ENCODE measurements around the gene CADM3.

Gene CADM3

DNA sequence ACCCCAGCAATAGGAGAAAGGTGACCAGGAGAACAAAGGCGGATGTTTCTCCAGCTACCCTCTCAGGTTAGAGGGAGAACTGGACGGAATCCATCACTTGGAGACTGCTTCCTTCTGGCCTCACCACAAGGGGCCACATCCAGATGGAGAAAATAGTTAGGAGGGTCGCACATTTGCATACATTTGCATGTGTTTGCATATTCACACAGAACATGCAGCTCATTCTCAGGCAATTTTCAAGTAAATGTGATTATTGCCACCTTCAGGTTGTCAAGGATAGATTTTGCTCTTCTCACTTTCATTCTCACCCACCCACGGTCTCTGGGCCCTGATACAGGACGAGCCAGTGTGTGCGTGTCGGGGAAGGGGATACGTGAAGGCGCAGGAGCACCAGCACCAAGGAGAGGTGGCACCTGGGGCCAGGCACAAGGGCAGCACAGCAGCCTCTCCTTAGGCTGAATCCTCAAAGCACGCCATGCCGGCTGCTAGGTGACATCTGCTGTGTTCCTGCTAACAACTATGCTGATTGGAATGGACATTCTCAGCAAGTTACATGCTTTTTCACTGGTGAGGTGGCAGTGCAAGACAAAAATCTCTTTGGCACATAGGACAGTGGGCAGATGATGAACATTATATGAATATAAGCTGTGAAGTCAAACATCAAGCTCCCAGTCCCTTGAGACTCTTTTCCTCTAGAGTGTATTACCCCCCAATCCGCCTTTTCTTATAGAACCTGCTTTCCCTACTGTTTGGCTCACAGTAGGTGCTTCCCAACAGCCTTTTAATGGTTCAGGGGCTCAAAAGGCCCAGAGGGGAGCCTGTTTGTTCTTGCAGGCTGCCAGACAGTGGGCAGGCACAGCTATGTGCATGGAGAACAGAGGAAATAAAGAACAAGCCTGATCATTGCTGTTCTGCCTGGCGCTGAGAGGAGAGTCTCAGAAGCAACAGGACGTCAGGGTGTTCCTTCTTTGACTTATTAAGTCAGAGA lies 47.5 kb downstream of the CADM3 start:
- Histone ChIP-seq H2BK12ac (ENCODE audit: low read length in 2 of 2) (no peak overlapping the region), H3K27me3 (ENCODE audit: control insufficient read depth in 1 of 2, insufficient read depth in 1 of 2, low read length in 2 of 2) (peaks cover 17 to 46% of the 10 kb centered on the region in 2 experiments), H3K14ac (ENCODE audit: low read length in 2 of 2) (no peak overlapping the region), H4K91ac (ENCODE audit: low read length) (no peak overlapping the region), H2BK15ac (ENCODE audit: low read depth, poor library complexity, severe bottlenecking) (no peak overlapping the region), H2BK5ac (ENCODE audit: low read depth, low read length, poor library complexity, severe bottlenecking) (no peak overlapping the region), H3K4ac (ENCODE audit: low read depth in 1 of 2, low read length in 2 of 2) (no peak overlapping the region), H3K27ac (ENCODE audit: low read length, poor library complexity, severe bottlenecking) (no peak overlapping the region), H3K4me1 (ENCODE audit: control insufficient read depth, insufficient read depth, low read depth, low read length) (no peaks in the 10 kb centered on the region), H3K36me3 (ENCODE audit: control insufficient read depth in 1 of 2, insufficient read depth in 2 of 2, low read depth in 1 of 2, low read length in 2 of 2) (no peaks in the 10 kb centered on the region), H3K9me3 (ENCODE audit: control insufficient read depth, low read length) (no peaks in the 10 kb centered on the region), H3K79me1 (replicated peaks; ENCODE audit: low read length, poor library complexity, severe bottlenecking) (no peaks in the 10 kb centered on the region), H4K8ac (ENCODE audit: low read length) (no peak overlapping the region), H2AFZ (ENCODE audit: low read depth, low read length) (no peak overlapping the region), H3K4me3 (ENCODE audit: insufficient read depth in 1 of 2, low read depth in 1 of 2, low read length in 2 of 2) (no peak overlapping the region), H3K9ac (ENCODE audit: low read length) (no peak overlapping the region), H3K4me2 (ENCODE audit: low read length, poor library complexity, severe bottlenecking) (no peak overlapping the region), H2BK120ac (ENCODE audit: low read depth, low read length) (no peak overlapping the region), H2AK5ac (ENCODE audit: low read length, severe bottlenecking) (no peak overlapping the region), H3K18ac (ENCODE audit: low read depth in 1 of 2, low read length in 2 of 2) (no peak overlapping the region), H3K23ac (ENCODE audit: low read length in 2 of 2) (no peak overlapping the region)
- DNase-seq, result no peak
- WGBS, result 59% methylated on average over 14 of the region's 14 CpGs

DNA sequence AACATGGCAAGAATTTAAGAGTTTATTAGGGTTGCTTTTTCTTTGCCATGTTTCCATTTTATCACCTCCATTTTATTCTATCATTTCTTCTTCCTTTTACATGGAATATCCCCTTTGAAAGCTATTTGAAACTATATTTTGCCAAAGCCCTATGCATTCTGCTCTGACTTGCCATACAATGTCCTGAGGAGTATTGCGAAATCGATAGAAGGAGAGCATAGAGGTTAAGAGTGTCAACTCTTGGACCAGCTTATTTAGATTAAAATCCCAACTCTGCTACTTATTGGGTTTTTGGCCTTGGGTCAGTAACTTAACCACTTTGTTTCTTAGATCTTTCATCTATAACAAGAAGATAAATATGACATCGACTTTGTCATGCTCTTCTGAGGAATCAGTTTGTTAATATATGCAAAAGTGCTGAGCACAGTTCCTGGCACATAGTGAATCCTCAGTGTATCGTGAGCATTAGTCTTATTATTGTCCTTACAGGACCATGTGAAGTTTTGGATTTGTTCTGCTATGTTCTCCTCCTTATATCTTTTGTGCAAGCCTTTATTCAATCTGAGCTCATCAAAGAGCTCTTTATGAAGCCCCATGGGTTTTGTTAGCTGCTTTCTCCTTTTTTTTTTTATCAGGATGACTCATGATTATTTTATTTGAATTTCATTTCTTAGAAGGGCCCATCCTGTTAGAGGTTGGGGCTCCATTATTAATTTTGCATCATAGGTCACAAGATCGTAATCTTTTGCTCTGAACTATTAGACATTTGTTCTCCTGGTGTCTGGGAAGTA lies 50.9 kb downstream of the CADM3 start:
- no peak overlapping the region for H2BK120ac ChIP-seq (ENCODE audit: low read depth, low read length)
- H3K27ac ChIP-seq (ENCODE audit: low read length, poor library complexity, severe bottlenecking), result no peak overlapping the region
- peaks cover 12 to 20% of the 10 kb centered on the region in 2 experiments for H3K27me3 ChIP-seq (ENCODE audit: control insufficient read depth in 1 of 2, insufficient read depth in 1 of 2, low read length in 2 of 2)
- no peak overlapping the region for H3K9ac ChIP-seq (ENCODE audit: low read length)
- H3K18ac ChIP-seq (ENCODE audit: low read depth in 1 of 2, low read length in 2 of 2), result no peak overlapping the region
- H3K4me1 ChIP-seq (ENCODE audit: control insufficient read depth, insufficient read depth, low read depth, low read length), result no peaks in the 10 kb centered on the region
- no peak overlapping the region for H2BK15ac ChIP-seq (ENCODE audit: low read depth, poor library complexity, severe bottlenecking)
- H2BK5ac ChIP-seq (ENCODE audit: low read depth, low read length, poor library complexity, severe bottlenecking), result no peak overlapping the region
- DNase-seq, result no peak
- no peak overlapping the region for H3K4ac ChIP-seq (ENCODE audit: low read depth in 1 of 2, low read length in 2 of 2)
- H3K79me1 ChIP-seq (replicated peaks; ENCODE audit: low read length, poor library complexity, severe bottlenecking), result no peaks in the 10 kb centered on the region
- no peak overlapping the region for H2AK5ac ChIP-seq (ENCODE audit: low read length, severe bottlenecking)
- no peak overlapping the region for H3K23ac ChIP-seq (ENCODE audit: low read length in 2 of 2)
- H3K14ac ChIP-seq (ENCODE audit: low read length in 2 of 2), result no peak overlapping the region
- no peak overlapping the region for H2BK12ac ChIP-seq (ENCODE audit: low read length in 2 of 2)
- no peaks in the 10 kb centered on the region for H3K36me3 ChIP-seq (ENCODE audit: control insufficient read depth in 1 of 2, insufficient read depth in 2 of 2, low read depth in 1 of 2, low read length in 2 of 2)
- no peak overlapping the region for H3K4me3 ChIP-seq (ENCODE audit: insufficient read depth in 1 of 2, low read depth in 1 of 2, low read length in 2 of 2)
- H3K9me3 ChIP-seq (ENCODE audit: control insufficient read depth, low read length), result no peaks in the 10 kb centered on the region
- no peak overlapping the region for H3K4me2 ChIP-seq (ENCODE audit: low read length, poor library complexity, severe bottlenecking)
- no peak overlapping the region for H4K8ac ChIP-seq (ENCODE audit: low read length)
- H2AFZ ChIP-seq (ENCODE audit: low read depth, low read length), result no peak overlapping the region
- no peak overlapping the region for H4K91ac ChIP-seq (ENCODE audit: low read length)
- 83% methylated on average over 4 of the region's 5 CpGs for WGBS

DNA sequence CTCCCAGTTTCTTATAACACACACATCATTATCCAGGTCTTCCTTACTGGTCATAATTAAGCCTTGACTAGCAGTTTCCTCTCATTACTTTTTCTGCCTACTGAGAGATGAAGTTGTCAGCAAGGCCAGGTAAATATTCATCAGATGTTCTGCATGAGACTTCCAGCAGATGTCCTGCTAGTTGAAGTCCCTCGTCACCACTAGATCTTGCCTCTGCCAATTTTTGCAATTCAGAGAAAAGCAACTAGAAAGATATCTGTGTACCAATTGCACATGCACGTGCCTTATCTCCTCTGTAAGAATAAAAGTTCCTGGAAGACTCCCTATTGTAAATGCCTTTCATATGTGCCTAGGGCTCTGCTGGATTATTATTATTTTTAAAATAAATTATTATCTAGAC lies 51.6 kb downstream of the CADM3 start:
- Histone ChIP-seq H2BK15ac (ENCODE audit: low read depth, poor library complexity, severe bottlenecking) (no peak overlapping the region), H3K4me3 (ENCODE audit: insufficient read depth in 1 of 2, low read depth in 1 of 2, low read length in 2 of 2) (no peak overlapping the region), H3K4me1 (ENCODE audit: control insufficient read depth, insufficient read depth, low read depth, low read length) (no peaks in the 10 kb centered on the region), H3K79me1 (replicated peaks; ENCODE audit: low read length, poor library complexity, severe bottlenecking) (no peaks in the 10 kb centered on the region), H3K23ac (ENCODE audit: low read length in 2 of 2) (no peak overlapping the region), H4K91ac (ENCODE audit: low read length) (no peak overlapping the region), H3K4me2 (ENCODE audit: low read length, poor library complexity, severe bottlenecking) (no peak overlapping the region), H3K27me3 (ENCODE audit: control insufficient read depth in 1 of 2, insufficient read depth in 1 of 2, low read length in 2 of 2) (peaks cover 12 to 15% of the 10 kb centered on the region in 2 experiments), H2BK12ac (ENCODE audit: low read length in 2 of 2) (no peak overlapping the region), H3K9ac (ENCODE audit: low read length) (no peak overlapping the region), H3K9me3 (ENCODE audit: control insufficient read depth, low read length) (no peaks in the 10 kb centered on the region), H2AK5ac (ENCODE audit: low read length, severe bottlenecking) (no peak overlapping the region), H3K18ac (ENCODE audit: low read depth in 1 of 2, low read length in 2 of 2) (no peak overlapping the region), H3K36me3 (ENCODE audit: control insufficient read depth in 1 of 2, insufficient read depth in 2 of 2, low read depth in 1 of 2, low read length in 2 of 2) (no peaks in the 10 kb centered on the region), H3K4ac (ENCODE audit: low read depth in 1 of 2, low read length in 2 of 2) (no peak overlapping the region), H4K8ac (ENCODE audit: low read length) (no peak overlapping the region), H3K27ac (ENCODE audit: low read length, poor library complexity, severe bottlenecking) (no peak overlapping the region), H2BK5ac (ENCODE audit: low read depth, low read length, poor library complexity, severe bottlenecking) (no peak overlapping the region), H3K14ac (ENCODE audit: low read length in 2 of 2) (no peak overlapping the region), H2BK120ac (ENCODE audit: low read depth, low read length) (no peak overlapping the region), H2AFZ (ENCODE audit: low read depth, low read length) (no peak overlapping the region)
- DNase-seq, result no peak
- 80% methylated on average over 1 of the region's 2 CpGs for WGBS

DNA sequence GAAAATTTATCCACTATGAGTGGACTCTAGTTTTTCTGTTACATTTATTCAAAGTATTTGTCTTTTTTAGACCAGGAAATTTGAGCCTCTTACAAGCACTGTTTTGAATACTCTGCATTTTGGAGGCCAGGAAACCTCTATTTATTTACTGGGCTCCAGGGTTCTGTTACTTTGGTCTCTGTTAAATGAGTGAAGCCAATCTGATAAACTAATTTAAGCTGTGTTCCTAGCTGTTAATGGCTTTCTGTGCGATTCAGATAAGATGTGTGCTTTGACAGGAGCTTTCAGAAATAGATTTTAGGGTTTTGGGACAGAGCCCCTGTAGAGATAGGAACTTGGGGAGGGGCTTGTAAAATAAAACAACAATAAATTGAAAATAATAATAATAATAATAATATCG lies 57.1 kb downstream of the CADM3 start:
- no peaks in the 10 kb centered on the region for H3K79me1 ChIP-seq (replicated peaks; ENCODE audit: low read length, poor library complexity, severe bottlenecking)
- H3K9ac ChIP-seq (ENCODE audit: low read length), result no peak overlapping the region
- no peak overlapping the region for H4K8ac ChIP-seq (ENCODE audit: low read length)
- no peaks in the 10 kb centered on the region for H3K4me1 ChIP-seq (ENCODE audit: control insufficient read depth, insufficient read depth, low read depth, low read length)
- H2AFZ ChIP-seq (ENCODE audit: low read depth, low read length), result no peak overlapping the region
- H3K14ac ChIP-seq (ENCODE audit: low read length in 2 of 2), result no peak overlapping the region
- no peak overlapping the region for H2BK15ac ChIP-seq (ENCODE audit: low read depth, poor library complexity, severe bottlenecking)
- no peak overlapping the region for H2BK120ac ChIP-seq (ENCODE audit: low read depth, low read length)
- no peaks in the 10 kb centered on the region for H3K36me3 ChIP-seq (ENCODE audit: control insufficient read depth in 1 of 2, insufficient read depth in 2 of 2, low read depth in 1 of 2, low read length in 2 of 2)
- no peaks in the 10 kb centered on the region for H3K27me3 ChIP-seq (ENCODE audit: control insufficient read depth in 1 of 2, insufficient read depth in 1 of 2, low read length in 2 of 2)
- no peak overlapping the region for H2AK5ac ChIP-seq (ENCODE audit: low read length, severe bottlenecking)
- no peak overlapping the region for H3K18ac ChIP-seq (ENCODE audit: low read depth in 1 of 2, low read length in 2 of 2)
- no peak overlapping the region for H2BK12ac ChIP-seq (ENCODE audit: low read length in 2 of 2)
- 64% methylated on average over 2 of the region's 2 CpGs for WGBS
- no peaks in the 10 kb centered on the region for H3K9me3 ChIP-seq (ENCODE audit: control insufficient read depth, low read length)
- H3K4me2 ChIP-seq (ENCODE audit: low read length, poor library complexity, severe bottlenecking), result no peak overlapping the region
- H2BK5ac ChIP-seq (ENCODE audit: low read depth, low read length, poor library complexity, severe bottlenecking), result no peak overlapping the region
- no peak overlapping the region for H4K91ac ChIP-seq (ENCODE audit: low read length)
- no peak overlapping the region for H3K4ac ChIP-seq (ENCODE audit: low read depth in 1 of 2, low read length in 2 of 2)
- H3K27ac ChIP-seq (ENCODE audit: low read length, poor library complexity, severe bottlenecking), result no peak overlapping the region
- no peak for DNase-seq
- H3K23ac ChIP-seq (ENCODE audit: low read length in 2 of 2), result no peak overlapping the region
- no peak overlapping the region for H3K4me3 ChIP-seq (ENCODE audit: insufficient read depth in 1 of 2, low read depth in 1 of 2, low read length in 2 of 2)

Measured in mesenchymal stem cell (in vitro differentiated cells and primary cell).